Myocyte (in vitro differentiated cells): ENCODE data around the gene KRTAP19-7. TPM values are rescaled to one million over a fixed set of nuclear protein-coding genes. Genes with fewer than 3 reads are reported as not detected.

Source experiments
- total RNA-seq: library from RNA; depleted of rRNA; stranded (reverse); fragments of >200 nt; gene quantifications from 2 replicates; pipeline ENCODE4 v1.2.3, GENCODE V29; 2014

KRTAP19-7 gene
- total RNA-seq, 1 donor from 2014 or later: not detected

Other genes with a start within 250 kb of the KRTAP19-7 start
- not detected in 2 replicates for gene KRTAP26-1, start 241.0 kb downstream of the KRTAP19-7 start, total RNA-seq
- not detected in 2 replicates for gene KRTAP27-1, start 223.6 kb downstream of the KRTAP19-7 start, total RNA-seq
- gene KRTAP23-1, start 212.7 kb downstream of the KRTAP19-7 start, total RNA-seq: not detected in 2 replicates
- gene KRTAP13-2, start 189.0 kb downstream of the KRTAP19-7 start, total RNA-seq: not detected in 2 replicates
- gene KRTAP13-1, start 165.3 kb downstream of the KRTAP19-7 start, total RNA-seq: not detected in 2 replicates
- gene KRTAP13-3, start 135.4 kb downstream of the KRTAP19-7 start, total RNA-seq: not detected in 2 replicates
- not detected in 2 replicates for gene KRTAP13-4, start 131.1 kb downstream of the KRTAP19-7 start, total RNA-seq
- gene KRTAP15-1, start 121.0 kb downstream of the KRTAP19-7 start, total RNA-seq: not detected in 2 replicates
- not detected in 2 replicates for gene KRTAP19-1, start 80.9 kb downstream of the KRTAP19-7 start, total RNA-seq
- gene KRTAP19-2, start 73.9 kb downstream of the KRTAP19-7 start, total RNA-seq: not detected in 2 replicates
- not detected in 2 replicates for gene KRTAP19-3, start 69.3 kb downstream of the KRTAP19-7 start, total RNA-seq
- gene KRTAP19-4, start 64.1 kb downstream of the KRTAP19-7 start, total RNA-seq: not detected in 2 replicates
- not detected in 2 replicates for gene KRTAP19-5, start 59.2 kb downstream of the KRTAP19-7 start, total RNA-seq
- not detected in 2 replicates for gene KRTAP19-6, start 19.4 kb downstream of the KRTAP19-7 start, total RNA-seq
- gene KRTAP22-2, start 29.1 kb upstream of the KRTAP19-7 start, total RNA-seq: not detected in 2 replicates
- not detected in 2 replicates for gene KRTAP6-3, start 31.1 kb upstream of the KRTAP19-7 start, total RNA-seq
- not detected in 2 replicates for gene KRTAP6-2, start 37.6 kb upstream of the KRTAP19-7 start, total RNA-seq
- not detected in 2 replicates for gene KRTAP22-1, start 39.8 kb upstream of the KRTAP19-7 start, total RNA-seq
- gene KRTAP6-1, start 52.6 kb upstream of the KRTAP19-7 start, total RNA-seq: not detected in 2 replicates
- gene KRTAP20-1, start 55.1 kb upstream of the KRTAP19-7 start, total RNA-seq: not detected in 2 replicates
- gene KRTAP20-4, start 59.3 kb upstream of the KRTAP19-7 start, total RNA-seq: not detected in 2 replicates
- gene KRTAP20-2, start 73.9 kb upstream of the KRTAP19-7 start, total RNA-seq: not detected in 2 replicates
- not detected in 2 replicates for gene KRTAP20-3, start 81.5 kb upstream of the KRTAP19-7 start, total RNA-seq
- gene KRTAP21-3, start 157.5 kb upstream of the KRTAP19-7 start, total RNA-seq: not detected in 2 replicates
- not detected in 2 replicates for gene KRTAP21-2, start 185.9 kb upstream of the KRTAP19-7 start, total RNA-seq
- gene KRTAP21-1, start 194.1 kb upstream of the KRTAP19-7 start, total RNA-seq: not detected in 2 replicates